GM21619 (cell line): Measurements from ENCODE around the gene TOP3B.

ENCODE experiments used
- ATAC-seq: cut with Tn5 transposase; IDR thresholded peaks from one replicate; pipeline ENCODE4 v1.9.1; 2021; ENCODE audit not compliant: unreplicated experiment

TOP3B gene

DNA sequence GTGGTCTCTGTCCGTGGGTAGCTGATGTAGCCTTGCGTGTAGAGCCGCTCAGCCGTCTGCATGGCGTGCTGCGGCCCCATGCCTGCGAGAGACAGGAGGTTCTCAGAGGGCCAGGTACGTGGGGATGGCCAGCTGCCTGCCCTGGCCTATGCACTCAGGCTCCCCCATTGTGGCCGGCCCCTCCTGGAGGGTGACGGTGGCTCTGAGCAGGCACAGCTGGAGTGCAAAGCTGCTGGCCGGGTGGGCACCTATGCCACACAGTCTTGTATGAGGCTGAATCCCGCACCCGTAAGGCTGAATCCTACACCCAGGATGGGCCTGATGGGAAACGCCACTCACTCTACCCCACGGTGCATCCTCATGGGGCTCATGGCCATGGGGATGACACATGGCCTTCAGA is 18.4 kb downstream of the TOP3B start:
- no peak for ATAC-seq

DNA sequence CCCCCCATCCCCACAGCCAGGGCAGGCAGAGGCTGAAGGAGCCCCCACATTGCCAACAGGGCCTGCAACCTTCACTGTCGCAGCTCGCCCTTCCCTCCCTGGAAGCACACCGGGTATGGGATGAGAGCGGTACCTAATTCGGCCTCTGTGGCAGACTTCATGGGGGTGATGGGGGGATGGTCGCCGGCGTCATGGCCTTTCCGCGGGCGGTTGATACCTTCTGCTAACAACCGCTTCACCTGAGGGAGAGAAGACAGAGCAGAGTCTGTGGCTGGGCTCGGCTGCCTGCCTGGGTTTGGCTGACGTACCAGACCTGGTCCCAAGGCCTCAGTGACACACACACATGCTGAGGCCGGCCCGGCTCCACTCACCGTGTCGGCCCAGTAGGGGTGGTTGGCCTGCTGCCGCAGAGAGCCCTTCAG is 18.8 kb downstream of the TOP3B start:
- no peak for ATAC-seq

DNA sequence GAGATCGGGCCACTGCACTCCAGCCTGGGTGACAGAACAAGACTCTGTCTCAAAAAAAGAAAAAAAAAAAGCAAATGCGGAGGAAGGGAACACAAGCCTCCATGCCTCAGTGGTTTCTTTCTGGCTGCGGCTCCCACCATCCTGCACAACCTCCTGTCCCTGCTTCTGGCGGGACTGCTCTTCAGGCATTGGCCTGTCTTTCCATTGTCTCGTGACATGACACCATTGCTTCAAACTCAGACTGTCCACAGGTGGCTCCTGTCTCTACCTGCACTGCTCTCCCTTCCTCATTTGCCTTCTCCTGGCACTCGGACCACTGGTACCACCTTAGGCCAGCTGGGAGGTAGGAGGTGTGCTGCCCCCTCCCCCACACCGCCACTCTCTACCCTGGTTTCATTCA is 19.3 kb downstream of the TOP3B start:
- ATAC-seq, result no peak

DNA sequence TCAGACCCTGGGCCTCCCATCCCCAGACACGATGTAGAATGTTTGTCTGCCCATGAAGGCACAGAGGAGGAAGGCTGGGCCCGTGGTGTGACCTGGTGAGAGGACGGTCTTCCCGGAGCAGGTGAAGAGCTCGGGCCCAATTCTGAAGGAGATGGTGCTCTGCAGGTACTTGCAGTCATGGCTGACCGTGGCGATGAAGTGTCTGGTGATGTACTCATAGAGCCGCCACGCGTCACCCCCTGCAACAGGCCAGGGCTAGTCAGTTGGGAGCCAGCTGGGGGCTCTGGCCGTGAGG is 20.0 kb downstream of the TOP3B start:
- no peak for ATAC-seq

DNA sequence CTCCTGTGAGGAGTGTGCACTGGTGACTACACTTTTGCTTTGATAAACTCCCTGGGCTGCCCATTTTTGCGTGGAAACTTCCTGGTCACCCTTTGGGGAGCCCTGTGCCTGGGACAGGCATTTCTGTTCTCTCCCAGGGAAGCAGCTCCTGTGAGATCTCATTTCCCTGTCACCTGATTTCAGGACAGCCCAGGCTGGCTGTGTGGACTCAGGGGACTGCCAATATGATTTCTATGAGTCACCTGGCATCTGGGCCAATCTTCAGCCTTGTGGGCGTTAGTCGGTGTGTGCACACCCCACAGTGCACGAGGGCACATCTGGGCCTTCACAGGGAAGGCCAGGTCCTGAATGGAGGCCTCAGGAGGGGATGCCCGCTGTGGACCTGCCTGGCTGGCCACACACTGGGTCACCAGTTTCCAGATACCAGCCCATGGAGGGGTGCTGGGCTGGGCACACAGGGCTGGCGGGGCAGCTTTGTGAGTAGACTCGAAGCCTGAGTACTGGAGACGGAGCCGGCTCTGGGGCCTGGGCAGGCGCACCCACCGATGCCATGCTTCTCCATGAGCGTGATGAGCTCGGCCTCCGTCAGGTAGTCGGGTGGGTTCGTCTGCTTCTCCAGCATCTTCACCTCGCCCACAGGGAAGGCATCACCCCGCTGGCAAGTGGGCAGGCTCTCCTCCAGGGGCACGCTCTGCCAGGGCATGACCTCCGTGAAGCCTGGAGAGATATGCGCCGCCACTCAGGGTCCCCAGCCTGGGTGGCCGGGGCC is 20.5 kb downstream of the TOP3B start:
- ATAC-seq, result no peak

DNA sequence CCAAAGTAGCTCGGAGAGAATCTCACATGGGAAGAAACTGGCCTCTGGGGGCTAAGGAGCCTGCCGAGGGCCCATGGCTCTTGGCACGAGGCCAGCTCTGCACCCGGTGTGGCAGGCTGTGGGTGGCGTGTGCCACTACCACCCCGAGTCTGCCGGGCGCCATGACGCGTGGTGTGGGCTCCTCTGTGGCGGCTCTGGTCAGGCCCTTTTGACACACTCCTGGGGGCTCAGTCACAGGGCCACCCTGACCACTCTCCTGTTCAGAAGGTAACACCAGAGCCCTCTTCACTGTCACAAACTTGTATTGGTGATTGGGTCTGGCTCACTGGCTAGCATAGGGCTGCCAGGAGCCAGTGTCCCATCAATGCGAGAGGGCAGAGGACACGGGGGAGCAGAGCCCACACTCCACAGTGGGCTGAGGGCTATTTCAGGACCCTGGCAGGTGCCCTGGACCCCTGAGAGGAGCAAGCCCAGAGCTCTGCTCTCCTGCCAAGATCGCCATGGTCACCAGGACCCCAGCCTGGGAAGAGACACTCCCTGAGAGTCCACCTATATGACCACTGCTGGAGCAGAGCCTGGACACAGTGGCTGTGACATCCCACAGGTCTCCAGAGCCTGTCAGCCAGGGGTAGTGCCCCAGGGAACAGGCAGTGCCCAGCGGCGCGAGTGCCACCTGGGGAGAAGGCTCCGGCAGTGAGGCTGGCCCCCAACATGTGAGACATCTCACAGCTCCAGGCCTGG is 21.3 kb downstream of the TOP3B start:
- ATAC-seq, result no peak

DNA sequence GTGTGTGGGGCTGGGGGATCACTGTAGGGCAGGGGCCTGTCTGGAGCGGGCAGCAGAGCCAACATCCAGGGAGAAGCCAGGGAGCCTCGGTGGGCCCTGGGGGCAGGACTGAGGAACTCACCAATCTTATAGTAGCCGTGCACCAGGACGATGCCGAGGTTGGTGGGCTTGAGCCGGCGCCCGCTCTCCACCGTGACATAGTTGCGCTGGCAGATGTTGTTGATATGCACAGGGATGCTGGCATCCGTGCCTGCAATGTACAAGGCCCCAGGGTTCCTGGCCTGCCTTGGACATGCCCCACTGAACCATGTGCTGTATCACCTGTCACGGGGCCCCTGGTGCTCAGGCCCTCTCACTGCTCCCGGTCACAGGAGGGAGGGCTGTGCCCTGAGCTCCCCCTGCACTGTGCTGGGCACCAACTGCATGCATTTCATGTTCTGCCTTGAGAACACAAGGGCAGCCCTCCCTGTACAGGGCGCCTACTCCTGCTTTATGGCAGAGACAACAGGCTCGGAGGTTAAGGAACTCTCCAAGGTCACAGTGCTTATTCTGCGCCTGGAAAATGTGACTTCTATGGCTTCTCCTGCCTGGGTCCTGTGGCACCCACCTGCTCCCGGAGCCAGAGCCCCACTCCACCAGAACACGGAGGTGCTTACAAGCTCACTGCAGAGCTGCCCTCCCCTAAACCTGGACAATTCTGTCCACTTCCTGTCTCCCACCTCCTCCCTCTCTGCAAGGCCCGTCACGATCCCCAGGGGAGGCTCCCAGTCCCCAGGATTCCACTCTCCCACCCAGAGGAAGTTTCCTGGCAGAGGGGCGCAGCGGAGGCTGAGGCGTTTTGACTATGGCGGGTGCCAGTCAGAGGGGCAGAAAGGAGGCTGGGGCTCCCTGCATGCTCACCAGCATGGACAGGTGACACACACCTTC is 22.1 kb downstream of the TOP3B start:
- ATAC-seq, result no peak

DNA sequence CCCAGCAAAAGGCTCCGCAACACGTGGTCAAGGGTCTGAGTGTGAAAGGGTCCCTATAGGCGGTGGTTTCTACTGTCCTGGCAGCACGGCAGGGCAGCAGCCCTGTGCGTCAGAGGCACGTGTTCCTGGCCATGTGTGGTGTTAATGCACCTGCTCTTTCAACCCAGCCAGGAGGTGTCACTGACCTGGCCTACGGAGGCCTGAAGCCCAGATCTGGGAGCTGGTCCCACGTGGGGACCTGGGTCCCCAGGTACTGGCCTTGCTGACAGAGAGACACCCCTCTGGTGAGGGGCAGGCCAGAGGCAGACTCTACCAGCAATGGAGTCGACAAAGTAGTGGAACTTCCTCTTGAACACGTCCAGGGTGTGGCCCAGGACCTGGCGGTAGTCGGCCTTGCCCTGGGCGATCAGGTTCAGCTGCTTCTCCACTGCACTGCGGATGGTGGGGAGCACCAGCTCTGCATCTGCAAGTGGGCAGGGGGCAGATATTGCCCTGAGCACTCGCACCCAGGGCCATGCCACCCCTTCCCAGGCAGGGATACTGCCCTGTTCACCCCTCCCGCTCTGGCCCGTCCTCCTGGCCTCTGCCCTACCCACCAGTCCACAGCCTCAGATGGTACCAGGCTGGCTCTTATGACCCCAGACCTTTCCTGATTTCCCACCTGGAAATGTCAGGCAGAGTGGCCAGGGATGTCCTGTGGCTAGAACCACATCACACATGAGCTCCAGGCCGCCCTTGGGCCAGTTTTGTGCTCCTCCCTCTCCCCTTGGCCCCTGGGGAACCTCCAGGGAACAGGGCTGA is 23.1 kb downstream of the TOP3B start:
- no peak for ATAC-seq

DNA sequence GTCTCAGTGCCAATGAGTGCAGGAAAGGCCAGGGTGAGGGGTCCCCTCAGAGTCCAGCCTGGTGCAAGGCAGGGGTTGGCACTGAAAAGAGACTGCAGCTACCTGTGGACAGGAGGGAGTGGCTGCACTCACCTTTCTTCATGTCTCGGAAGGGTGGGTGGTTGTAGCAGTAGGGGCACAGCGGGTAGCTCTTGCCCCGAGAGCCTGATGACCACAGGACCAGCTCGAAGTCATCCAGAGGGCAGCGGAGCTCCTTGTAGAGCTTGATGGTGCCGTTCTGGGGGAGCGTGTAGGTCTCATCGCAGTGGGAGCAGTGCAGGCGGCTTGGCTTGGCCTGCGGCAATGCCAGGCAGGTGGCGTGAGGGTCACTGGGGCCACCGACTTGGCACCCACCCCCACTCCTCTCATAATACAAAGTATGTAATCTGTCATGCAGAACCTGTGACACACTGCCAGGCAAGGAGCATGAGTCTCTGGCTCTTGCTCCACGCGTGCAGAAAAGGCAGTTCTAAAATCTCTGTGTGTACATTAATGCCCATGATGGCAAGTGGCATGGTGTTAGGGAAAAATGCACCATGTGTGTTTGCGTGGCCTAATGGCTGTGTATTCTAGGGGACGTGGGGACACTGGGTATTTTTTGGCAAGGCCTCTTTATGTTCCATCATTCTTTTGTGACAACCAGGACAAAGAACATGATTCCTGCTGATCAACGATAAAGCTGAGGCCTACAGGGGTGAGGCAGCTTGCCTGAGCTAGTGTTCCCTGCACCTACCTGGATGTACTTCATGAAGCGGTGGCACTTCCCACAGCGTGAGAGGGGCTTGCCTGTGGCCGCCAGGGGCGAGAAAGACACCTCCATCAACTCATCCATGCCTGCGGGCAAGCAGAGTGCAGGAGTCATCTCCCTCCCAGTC is 24.0 kb downstream of the TOP3B start:
- ATAC-seq, result no peak

DNA sequence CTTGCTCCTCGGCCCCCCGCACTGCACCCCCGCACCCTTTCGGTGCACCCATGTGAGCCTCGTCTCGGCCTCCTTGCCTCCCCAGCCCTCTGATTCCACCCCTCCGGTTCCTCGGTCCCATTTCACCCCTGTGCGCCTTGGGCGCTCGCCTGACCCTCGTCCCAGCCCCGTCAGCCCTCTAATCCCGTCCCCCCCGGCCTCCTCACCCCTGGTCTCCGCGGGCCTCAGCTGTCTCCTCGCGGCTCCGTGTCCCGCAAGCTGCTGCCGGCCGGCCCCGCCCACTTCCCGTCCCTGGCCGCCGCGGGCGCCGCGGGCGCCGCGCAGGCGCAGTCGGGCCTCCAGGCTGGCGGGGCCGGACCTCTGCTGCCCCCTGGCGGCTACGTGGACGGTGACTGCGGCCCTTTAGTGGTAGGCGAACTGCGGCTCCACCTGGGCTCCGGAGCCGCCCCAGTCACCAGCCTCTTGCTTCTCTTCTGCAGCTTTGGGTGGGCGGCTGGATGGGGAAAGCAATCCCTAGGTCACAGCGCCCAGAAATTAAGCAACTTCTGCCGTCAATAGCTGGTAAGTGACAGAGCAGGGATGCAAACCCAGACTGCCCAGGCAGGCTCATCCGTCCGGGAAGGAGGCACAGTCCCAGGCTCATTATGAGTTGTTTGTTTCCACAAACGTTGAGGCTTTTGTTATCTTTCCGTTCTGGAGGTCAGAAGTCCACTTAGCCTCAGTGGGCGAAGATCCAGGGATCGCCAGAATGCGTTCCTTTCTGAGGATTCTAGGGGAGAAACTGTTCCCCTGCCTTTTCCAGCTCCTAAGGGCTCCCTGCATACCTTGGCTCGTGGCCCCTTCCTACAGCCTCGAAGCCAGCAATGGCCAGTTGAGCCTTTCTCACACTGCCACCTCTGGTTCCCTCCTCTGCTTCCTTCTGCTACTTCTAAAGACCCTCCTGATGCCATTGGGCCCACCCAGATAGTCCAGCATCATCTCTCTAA is 29.7 kb downstream of the TOP3B start, which contains the start of gene PPM1F:
Gene PPM1F, minus strand, starts transcription at position 263 of the 986 bp plus-strand sequence. CDS start 6,800 bp downstream, outside the sequence.
- ATAC-seq, result peak; percentile 70

DNA sequence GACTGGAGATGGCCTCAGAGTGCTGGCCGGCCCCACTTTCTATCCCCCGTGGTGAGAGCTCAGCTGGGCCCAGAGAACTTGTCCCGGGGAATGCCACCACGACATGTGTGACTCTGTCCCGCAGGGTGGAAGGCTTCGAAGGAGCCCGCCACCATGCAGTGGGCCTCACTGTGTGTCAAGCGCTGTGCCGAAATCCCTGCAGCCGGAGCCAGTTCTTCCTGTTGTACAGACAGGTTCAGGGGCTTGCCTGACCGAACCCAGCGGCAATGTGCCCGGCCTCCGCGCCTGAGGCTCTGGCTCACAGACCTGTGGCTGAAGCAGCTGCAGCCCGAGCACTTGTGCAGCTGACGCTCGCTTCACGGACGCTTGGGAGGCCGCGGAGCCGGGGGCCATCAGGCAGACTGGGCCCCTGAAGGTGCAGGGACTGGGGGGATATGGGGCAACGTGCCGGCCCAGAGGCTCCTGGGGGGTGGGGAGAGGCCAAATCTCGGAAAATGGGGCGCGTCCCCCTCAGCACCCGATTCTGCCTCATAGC is 30.6 kb downstream of the TOP3B start:
- no peak for ATAC-seq

DNA sequence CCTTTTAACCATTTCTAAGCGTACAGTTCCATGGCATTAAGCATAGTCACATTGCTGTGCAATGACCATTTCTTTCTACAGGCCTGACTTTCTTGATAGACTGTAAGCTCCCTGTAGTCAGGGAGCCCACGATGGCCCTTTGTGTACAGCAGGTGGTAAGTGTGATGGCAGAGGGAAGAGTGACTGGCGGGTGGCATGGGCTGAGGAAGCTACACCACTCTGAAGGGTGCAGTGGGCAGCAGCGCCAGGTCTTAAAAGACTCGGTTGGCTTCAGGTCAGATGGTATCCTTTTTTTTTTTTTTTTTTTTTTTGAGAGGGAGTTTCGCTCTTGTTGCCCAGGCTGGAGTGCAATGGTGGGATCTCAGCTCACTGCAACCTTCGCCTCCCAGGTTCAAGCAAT is 31.5 kb downstream of the TOP3B start:
- no peak for ATAC-seq

DNA sequence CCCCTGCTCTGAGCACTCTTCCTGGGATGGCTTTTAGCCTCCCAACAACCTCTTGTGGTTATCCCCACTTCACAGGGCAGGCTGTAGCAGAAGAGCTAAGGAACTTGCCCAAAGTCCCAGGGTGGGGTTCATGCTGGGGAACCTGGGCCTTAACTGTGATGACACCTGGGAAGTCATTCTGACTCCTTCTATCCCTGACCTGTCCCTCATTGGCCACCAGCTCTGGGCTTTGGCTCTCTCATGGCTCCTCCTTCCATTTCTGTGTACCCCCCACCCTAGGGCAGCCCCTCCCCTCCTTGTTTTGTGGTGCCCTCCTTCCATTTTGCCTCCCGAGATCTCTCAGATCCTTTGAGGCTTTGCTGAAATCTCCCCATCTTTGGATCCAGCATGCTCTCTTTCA is 32.6 kb downstream of the TOP3B start:
- no peak for ATAC-seq

DNA sequence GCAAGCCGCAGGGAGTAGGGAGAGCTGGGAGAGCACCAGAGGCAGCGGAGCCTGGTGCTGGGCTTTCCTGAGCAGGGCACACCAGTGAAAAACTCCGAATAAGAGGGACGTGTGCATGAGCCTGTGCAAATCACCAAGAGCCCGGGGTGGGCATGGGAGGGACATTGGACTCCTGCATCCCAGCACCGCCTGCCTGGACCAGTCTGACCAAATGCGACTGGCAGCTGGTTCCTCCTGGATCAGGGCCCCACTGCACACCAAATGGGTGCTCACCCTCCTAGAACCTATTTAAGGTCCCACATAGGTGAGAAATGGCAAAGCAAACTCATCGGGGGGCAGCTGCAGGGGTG is 33.0 kb downstream of the TOP3B start:
- ATAC-seq, result no peak

DNA sequence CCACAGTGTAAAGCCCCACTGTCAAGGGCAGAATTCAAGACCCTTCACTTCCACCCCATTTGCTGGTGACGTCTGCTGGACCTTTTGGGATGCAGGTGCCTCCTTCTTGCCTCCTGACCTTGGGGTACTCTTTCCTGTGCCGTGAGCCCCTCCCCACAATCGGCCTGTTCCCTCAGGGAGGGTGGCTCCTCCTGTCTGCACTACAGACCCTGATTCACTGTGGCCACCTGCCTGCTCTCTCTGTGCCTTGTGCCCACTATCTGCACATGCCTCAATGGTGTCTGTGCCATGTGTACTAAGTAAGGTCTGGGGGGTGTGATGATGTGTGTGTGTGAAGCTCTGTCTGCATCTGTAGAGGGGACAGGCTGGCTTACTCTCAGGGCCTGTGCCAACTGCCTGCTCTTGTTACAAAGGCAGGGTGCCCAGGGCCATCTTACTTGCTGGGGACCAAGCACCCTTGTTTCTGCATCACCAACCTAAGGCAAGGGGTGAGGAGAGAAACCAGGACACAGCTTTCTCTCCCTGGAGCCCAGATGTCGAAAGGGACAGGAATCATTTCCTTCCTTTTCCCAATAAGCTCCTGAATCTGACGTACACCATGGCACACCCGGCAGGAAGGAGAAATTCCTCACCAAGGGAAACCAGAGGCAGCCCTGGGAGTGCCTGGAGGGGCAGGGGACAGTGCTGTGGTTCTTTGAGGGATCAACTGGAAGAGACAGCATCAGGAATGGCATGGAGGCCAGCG is 33.6 kb downstream of the TOP3B start:
- no peak for ATAC-seq

DNA sequence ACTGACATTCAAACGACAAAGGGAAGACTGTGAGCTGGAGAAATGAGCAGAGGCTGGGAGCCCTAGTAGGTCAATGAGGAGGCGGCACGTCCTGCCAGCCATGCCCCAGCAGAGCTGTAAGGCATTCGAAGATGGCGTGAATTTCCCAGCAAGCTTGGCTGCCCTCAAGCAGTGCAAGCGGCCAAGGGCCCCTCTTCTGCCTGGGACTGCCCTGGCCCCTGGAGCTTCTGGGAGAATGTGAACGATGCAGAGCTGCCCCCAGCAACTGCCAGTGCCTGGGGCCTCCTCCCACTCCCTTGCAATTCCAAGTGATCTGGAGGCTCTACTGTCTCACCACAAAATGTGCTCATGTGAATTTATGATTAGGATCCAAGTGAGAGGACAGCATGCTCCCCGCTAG is 34.2 kb downstream of the TOP3B start:
- no peak for ATAC-seq
